T-helper 2 cell treated with Interferon-gamma antibody and Interleukin-4, amounts not matched to agents 100 ng/mL and 5 ng/mL, for 36 hours (primary cell): ENCODE data around the gene THAP5. TPM values are rescaled to one million over a fixed set of nuclear protein-coding genes. Genes with fewer than 3 reads are reported as not detected.

Experiments
- intact Hi-C: fragments of 100-400 bp; cut with micrococcal nuclease; formaldehyde crosslinking; loops from one replicate; pipeline ENCODE4 v1.15.1; 2023
- total RNA-seq: library from RNA; stranded (reverse); gene quantifications from 2 replicates; pipeline ENCODE4 v1.2.3, GENCODE V29; 2022

The THAP5 gene
- total RNA-seq = 32.8 and 33.1 TPM in 2 replicates

GRCh38 chr7:108569381-108570145 is at the start of gene THAP5, which contains the start of gene DNAJB9:
THAP5 (minus strand) TSS chr7:108569706; CDS start chr7:108569569, 137 bp downstream.
DNAJB9 (plus strand) TSS chr7:108569874; CDS start chr7:108571727, 1,853 bp downstream.
- intact Hi-C loops = loop anchor here (1.0 to 5.0 kb wide), 5 partner anchors 43 to 1401 kb away; partner anchors contain the start of genes CBLL1, COG5, DUS4L and HBP1

- intact Hi-C loops = no loop called here
These were observed 48.5 kb upstream of the THAP5 start for GRCh38 chr7:108618056-108618455.

- intact Hi-C loops = no loop called here
These were observed 45.4 kb upstream of the THAP5 start for GRCh38 chr7:108614896-108615295.

GRCh38 chr7:108613949-108614381 is 44.5 kb upstream of the THAP5 start:
- intact Hi-C loops = no loop called here

- intact Hi-C loops = no loop called here
These were observed 43.8 kb upstream of the THAP5 start for GRCh38 chr7:108613147-108613948.

GRCh38 chr7:108611268-108611667 is 41.8 kb upstream of the THAP5 start:
- intact Hi-C loops = no loop called here

- intact Hi-C loops = no loop called here
These were observed 40.1 kb upstream of the THAP5 start for GRCh38 chr7:108609643-108610042.

- intact Hi-C loops = no loop called here
These were observed 36.2 kb upstream of the THAP5 start for GRCh38 chr7:108605559-108606201.

GRCh38 chr7:108604307-108605077 is 35.0 kb upstream of the THAP5 start:
- intact Hi-C loops = no loop called here

- intact Hi-C loops = no loop called here
These were observed 34.3 kb upstream of the THAP5 start for GRCh38 chr7:108603656-108604306.

- intact Hi-C loops = no loop called here
These were observed 30.9 kb upstream of the THAP5 start for GRCh38 chr7:108600399-108600798.

GRCh38 chr7:108598914-108599580 is 29.5 kb upstream of the THAP5 start:
- intact Hi-C loops = no loop called here

- intact Hi-C loops = no loop called here
These were observed 28.6 kb upstream of the THAP5 start for GRCh38 chr7:108598153-108598552.

GRCh38 chr7:108596560-108596959 is 27.1 kb upstream of the THAP5 start:
- intact Hi-C loops = no loop called here

GRCh38 chr7:108592646-108593201 is 23.2 kb upstream of the THAP5 start:
- intact Hi-C loops = no loop called here

GRCh38 chr7:108590606-108591005 is 21.1 kb upstream of the THAP5 start:
- intact Hi-C loops = no loop called here

GRCh38 chr7:108589874-108590273 is 20.4 kb upstream of the THAP5 start:
- intact Hi-C loops = no loop called here

GRCh38 chr7:108589199-108589598 is 19.7 kb upstream of the THAP5 start:
- intact Hi-C loops = no loop called here

- intact Hi-C loops = no loop called here
These were observed 16.8 kb upstream of the THAP5 start for GRCh38 chr7:108586274-108586710.
